GM12892 (cell line): ENCODE results near the gene FTO.

Experiments used
- POLR2A ChIP-seq: IDR thresholded peaks from 2 replicates; pipeline ENCODE4 v1.6.1; 2011; ENCODE audit warnings: low read depth, low read length, control low read depth
- POLR2AphosphoS5 ChIP-seq: IDR thresholded peaks from 2 replicates; pipeline ENCODE4 v1.6.1; 2011; ENCODE audit warnings: low read depth, low read length, control low read depth
- TAF1 ChIP-seq: IDR thresholded peaks from 2 replicates; pipeline ENCODE4 v1.6.1; 2011; ENCODE audit warnings: low read depth, mild to moderate bottlenecking, control low read depth, low read length, borderline replicate concordance

DNA sequence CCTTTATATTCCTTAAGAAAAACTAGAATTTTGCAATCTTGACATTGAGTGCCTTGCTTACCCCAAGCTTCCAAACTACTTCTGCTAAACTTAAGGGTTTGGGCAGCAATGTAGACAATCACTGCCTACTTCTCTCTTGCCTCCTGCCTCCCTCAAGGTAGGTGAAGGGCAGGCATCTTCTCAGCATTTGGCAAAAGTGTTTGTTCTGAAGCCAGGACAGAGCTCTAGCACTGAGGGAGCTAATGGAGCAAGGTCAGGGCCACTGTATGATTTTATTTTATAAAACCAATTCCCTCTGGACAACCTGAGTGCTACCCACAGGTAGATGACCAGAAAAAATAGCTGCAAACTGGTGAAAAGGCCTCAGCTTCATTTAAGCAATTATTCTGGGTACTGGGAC lies 470.8 kb downstream of the FTO start:
- TF ChIP-seq POLR2A: no peak
- TF ChIP-seq POLR2AphosphoS5: no peak
- no peak for TF ChIP-seq TAF1
